COLO668 (cell line): ENCODE measurements around the gene OSBPL2.

ENCODE experiments used
- DNase-seq: peaks from one replicate; lab custom pipeline; 2025; ENCODE audit not compliant: unreplicated experiment; lab: John Stamatoyannopoulos, UW

Gene OSBPL2

GRCh38 chr20:62234339-62234738, 4.0 kb upstream of the OSBPL2 start:
- no peak for DNase-seq

DNA sequence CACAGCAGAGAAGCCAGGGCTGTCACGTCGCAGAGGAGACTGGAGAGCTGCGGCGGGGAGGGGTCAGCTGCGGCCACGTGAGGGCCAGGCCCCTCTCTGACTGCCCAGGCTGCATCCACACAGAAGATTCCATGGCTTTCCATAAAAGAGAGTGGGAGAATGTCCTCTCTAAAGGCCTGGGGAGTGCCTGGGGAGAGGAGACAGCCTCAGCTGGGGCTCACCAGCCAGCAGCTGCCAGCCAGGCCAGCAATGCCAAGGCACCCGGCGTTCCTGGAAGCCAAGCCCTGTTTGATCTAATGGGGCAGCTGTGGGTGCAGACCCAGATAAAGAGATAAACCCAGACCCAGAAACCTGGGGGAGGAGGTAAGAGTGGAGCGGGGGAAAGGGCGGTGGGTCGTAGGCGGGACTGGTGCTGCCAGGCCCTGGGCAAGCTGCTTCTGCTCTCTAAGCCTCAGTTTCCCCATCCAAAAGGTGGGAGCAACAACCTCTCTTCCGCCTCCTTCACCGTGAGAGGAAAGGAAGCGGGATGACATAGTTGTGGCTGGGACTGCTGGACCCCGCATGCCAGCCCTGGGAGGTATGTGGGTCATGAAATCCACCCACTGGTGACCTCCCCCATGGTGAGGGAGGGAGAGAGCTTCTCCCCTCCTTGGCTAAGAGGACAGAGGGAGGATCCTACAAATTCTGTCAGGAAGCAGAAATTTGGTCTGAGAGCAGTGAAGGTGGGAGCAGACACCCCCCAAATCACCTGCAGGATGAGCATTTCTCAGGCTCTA, 3.1 kb upstream of the OSBPL2 start:
- no peak for DNase-seq

DNA sequence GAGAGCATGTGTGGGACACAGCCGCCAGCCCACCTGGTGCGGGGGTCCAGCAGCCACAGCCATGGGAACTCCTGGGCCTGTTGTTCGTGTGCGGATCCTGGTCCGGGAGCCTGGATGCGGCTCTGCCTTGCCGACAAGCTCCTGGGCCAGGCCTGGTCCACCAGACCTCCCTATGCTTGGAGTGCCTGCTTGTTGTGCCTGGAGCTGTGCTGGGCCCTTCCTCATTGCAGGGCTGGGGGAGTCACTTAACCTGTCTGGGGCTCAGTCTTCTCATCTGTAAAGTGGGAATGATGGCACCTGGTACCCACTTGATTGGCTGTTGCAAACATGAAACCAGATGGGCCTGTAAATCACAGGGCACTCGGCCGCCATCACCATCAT, 2.6 kb upstream of the OSBPL2 start:
- no peak for DNase-seq

DNA sequence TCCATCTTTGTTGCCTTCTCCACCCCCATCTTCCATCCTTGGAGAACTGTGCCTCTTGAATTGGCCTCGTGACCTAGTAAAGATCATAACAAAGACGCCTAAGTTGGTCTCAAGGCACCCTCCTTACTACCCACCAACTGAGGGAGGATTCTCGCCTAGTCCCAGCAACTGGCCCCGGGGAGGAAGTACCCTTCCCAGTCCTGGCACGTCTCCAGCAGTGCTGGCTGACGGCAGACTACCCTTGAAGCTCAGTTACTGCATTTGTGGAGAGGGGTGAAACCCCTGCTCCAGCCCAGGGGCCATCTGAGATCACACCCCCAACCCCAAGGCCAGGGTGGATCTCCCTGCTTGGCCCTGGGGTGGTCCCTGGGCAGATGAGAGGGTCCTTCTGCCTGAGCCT, 2.1 kb upstream of the OSBPL2 start:
- no peak for DNase-seq

- DNase-seq: no peak
Measured at GRCh38 chr20:62236766-62237513, 1.4 kb upstream of the OSBPL2 start.

GRCh38 chr20:62237514-62237800, 864 bp upstream of the OSBPL2 start:
- no peak for DNase-seq

DNA sequence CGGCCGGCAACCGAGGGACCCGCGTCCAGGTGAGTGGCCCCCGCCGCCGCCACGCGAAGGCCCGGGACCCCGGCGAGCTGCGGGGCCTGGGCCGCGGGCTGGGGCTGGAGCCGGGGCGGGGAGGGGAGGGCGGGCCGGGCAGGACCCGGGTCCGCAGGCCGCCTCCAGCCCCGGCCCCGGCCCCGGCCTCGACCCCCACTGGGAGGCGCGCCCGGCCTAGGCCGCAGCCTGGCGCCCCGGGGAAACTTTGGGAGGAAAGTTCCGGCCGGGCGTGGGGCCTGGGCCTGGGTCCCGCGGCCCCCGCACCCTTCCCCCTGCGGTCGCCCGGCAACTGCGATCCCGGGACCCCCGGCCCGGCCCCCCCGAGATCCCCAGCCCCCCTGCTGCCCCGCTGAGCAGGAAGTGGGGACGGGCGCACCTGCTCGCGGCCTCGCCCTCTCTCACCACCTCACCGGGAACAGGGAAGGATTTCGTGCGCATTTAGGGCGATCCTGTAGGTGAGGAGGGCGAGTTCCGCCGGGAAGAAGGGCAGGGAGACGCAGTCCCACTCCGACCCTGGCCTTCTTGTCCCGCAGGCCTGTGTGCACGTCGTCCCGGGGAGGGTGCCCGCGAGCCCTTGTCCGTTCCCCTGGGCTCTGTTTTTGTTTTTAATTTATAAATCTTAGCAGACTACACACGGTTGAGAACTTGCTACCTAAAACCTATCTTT, 402 bp downstream of the OSBPL2 start:
- DNase-seq: peak; percentile 66

GRCh38 chr20:62239278-62239879, 1.1 kb downstream of the OSBPL2 start:
- peak; percentile 15 for DNase-seq

GRCh38 chr20:62240020-62240685, 1.8 kb downstream of the OSBPL2 start:
- no peak for DNase-seq

DNA sequence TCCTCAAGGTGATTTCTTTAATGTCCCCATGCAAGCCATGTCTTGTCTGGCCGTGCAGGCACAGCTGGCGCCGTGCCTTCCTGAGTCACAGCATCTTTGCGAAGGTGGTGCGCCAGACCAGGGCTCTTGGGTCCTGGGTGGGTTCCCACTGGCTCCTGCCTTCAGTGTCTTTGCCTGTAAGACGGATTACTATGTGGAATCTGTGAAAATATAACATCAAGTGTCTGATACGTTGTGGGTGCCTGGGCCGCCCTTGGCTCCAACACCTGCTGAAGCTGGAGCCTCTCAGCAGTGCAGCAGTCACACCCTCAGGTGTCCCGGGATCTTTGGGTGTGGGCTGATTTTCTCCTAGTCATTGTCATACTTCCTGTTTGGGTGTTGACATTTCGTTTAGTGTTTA, 3.2 kb downstream of the OSBPL2 start:
- DNase-seq: no peak

DNA sequence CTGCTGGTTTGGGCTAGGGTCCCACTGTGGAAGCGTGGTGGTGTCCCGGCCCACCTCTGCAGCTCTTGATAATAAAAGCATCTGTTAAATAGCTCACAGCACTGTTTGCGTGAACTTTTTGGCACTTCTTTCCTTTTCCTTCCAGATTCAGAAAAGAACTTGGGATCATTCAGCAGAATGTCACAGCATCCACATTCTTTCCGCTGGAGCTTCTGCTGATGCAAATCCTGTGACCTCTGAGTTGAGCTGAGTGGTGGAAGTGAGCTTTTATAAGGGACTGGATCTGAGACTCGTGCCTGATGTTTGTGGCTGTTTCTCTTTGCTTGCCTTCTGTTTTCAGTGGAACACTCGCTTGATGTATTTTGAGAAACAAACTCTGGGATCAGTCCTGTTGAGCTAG, 3.9 kb downstream of the OSBPL2 start:
- no peak for DNase-seq

DNA sequence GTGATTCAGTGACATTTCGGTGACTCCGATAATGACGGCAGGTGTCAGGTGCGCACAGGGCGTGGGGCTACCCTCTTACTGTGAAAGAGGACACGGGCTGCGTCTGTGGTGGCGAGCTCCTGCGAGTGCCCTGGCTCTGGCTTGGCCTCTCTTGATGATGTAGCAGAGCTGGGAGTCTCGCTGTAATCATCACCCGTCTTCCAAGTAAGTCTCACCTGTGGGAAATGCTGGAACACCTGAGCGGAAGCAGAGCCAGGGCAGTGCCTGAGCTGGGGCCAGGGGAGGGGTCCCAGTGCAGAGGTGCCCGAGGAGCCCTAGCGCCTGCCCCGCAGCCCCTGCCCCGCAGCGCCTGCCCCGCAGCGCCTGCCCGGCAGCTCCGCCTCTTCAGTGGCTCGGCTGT, 4.8 kb downstream of the OSBPL2 start:
- DNase-seq: no peak

DNA sequence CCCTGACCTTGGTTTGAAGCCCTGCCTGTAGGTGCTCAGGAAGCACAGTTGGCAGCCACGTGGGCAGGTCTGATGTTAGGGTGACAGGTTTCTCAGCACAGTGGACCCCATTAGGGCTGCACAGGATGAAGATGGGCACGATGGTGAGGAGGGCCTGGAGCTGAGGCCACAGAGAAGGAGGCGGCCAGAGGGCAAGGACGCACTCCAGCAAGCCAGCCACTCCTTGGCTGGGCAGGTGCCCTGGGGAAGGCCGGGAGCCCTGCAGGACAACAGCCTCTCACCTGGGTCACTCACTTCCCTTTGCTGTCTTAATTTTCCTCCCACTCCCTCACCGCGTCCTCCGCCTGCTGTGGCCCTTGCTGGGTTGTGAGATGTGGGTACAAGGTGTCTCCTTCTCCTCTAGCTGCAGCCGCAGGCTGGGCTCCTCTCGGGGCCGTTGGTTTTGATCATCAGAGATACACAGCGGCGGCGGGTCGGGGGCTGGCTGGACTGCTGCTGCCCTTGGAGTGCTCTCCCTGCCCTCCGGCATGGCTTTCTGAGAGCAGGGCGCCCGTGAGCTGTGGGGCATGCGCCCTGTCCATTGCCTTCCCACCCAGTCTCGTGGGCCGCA, 5.7 kb downstream of the OSBPL2 start:
- no peak for DNase-seq

DNA sequence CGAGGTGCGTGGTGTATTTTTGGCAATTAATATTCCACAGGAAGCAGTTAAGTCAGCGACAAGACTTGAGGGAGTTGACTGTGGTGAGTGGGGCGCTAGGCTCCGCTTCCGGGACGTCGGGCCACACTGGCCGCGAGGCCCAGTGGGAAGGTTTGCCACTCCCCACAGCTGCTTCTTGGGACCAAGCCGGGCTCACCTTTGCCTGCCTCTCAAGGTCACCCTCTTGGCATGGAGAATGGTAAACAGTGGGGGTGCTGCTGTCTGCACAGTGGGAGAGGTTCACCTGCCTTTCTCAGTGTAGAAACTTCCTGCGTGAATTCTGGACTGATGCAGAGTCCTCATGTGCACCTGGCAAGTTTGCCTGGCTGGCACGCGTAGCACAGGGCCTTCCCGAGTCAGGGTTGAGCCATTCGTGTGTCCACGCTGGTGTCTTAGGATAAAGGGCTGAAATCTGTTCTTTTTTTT, 6.4 kb downstream of the OSBPL2 start:
- peak; percentile 20 for DNase-seq

DNA sequence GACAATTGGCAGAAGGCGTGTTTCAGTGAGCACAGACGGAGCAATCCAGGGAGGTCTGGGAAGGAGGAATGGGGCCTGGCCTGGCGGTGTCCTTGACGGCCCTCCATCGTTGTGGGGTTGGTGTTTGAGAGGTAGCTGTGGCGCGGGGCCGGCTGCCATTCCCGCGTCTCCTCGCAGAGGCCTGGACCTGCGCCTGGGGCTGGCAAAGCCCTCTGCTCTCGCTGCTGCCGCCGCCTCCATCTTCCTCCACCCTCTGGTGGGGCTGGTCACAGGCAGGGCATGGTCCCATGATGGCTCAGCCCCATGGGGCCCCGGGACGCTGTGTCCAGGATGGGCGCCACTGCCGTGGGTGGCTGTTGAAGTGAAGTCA, 7.6 kb downstream of the OSBPL2 start:
- no peak for DNase-seq

- DNase-seq: no peak
Measured at GRCh38 chr20:62246431-62246830, 8.1 kb downstream of the OSBPL2 start.

DNA sequence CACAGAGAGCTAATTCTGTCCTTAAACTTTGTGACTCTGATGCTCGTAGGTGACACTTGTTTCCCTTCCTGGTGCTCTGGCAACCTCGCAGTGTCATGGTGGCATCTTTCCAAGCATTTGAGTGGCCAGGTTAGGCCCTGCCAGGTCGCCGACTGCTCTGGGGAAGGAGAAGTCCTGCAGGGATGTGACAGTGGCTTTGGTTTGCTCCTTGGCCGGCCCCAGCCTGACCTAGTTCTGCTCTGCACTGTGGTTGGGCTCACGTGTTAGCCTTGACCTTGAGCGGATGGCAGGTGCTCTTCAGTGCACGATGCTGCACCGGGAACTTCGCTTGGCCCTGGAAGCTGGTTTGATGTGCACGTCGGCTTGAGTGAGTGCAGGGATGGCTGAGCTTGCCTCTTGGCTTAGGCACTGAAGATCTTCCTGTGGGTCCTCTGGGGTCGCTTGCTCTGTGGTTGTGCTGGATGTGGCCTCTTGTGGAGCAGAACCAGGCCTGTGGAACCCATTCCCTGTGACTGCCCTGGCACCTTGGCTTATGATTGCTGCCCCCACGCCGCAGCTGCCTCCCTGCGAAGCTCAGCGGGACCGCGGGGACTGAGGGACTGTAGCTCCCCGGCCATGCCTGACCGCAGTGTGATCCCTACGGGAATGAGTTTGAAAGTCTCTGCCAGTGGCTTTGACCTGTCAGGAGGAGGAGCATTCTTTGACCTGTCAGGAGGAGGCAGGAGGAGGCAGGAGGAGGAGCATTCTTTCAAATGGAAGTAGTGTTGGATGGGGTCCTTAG, 8.7 kb downstream of the OSBPL2 start:
- no peak for DNase-seq

DNA sequence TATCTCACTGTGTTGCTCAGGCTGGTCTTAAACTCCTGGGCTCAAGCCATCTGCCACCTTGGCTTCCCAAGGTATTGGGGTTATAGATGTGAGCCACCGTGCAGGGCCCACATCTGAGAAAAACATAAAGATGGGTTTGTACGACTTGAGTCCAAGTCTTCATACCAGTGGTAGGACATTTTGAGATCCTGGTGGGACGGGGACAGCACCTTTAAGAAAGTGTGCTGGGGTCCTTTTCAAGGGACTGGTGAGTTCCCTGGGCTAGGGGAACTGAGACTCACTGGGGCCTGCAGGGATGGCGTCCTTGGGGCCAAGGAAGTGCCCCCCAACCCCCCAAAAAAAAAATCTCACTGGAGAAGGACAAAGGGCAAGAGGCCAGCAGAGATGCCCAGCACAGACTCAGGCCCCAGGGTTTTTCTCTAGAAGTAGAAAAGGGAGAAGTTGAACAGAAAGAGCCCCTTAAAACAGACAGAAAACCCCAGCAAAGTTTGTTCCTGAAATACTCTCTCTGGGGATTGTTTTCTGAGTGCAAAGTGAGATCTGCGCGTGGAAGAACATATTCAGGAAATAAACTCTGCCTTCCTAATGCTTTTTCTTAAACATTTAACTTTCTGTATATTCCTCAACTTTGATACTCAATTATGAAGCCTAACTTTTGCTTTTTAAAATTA, 10.7 kb downstream of the OSBPL2 start:
- no peak for DNase-seq

- no peak for DNase-seq
Measured at GRCh38 chr20:62252342-62252966, 14.1 kb downstream of the OSBPL2 start.
